MM.1S (cell line): ENCODE measurements around the gene CADPS.

Experiments
- CTCF ChIP-seq: fragments of 300-600 bp; sonication (generic); IDR thresholded peaks from 2 replicates; pipeline ENCODE4 v1.5.1; 2016; ENCODE audit warnings: antibody characterized with exemption, low read length, mixed read lengths
- EZH2 ChIP-seq: fragments of 300-600 bp; sonication (generic); optimal IDR thresholded peaks from 2 replicates; pipeline ENCODE3; 2017; ENCODE audit warnings: low read depth, mild to moderate bottlenecking, antibody characterized with exemption, low read length, mixed read lengths
- EZH2phosphoT487 ChIP-seq: fragments of 300-600 bp; sonication (generic); IDR thresholded peaks from 2 replicates; pipeline ENCODE4 v1.6.1; 2018; ENCODE audit warnings: antibody characterized with exemption, low read length

- TF ChIP-seq CTCF (no peak), EZH2phosphoT487 (no peak), EZH2 (no peak)
Observed at GRCh38 chr3:62647711-62648110, 227.5 kb downstream of the CADPS start.
